Astrocyte (in vitro differentiated cells and primary cell): Measurements from ENCODE around the gene ABHD12. TPM values are rescaled to one million over a fixed set of nuclear protein-coding genes. Genes with fewer than 3 reads are reported as not detected.

Source experiments
- DNase-seq: peaks from one replicate; pipeline ENCODE4 v3.0.0-alpha.2; 2010; ENCODE audit warnings: low read depth
- FAIRE-seq: peaks from 2 replicates; lab custom pipeline; 2011; peaks lifted over from hg19 to GRCh38; lab: Jason Lieb, UNC
- H2AFZ ChIP-seq: 2 replicates; pipeline ENCODE4 v1.6.0; 2012; ENCODE audit warnings: low read depth, low read length, inconsistent platforms
- H3K27ac ChIP-seq: 2 replicates; pipeline ENCODE4 v1.5.1; 2011; ENCODE audit warnings: low read depth, low read length, inconsistent platforms
- H3K27me3 ChIP-seq: 2 replicates; pipeline ENCODE4 v1.6.0; 2011; ENCODE audit warnings: low read length, inconsistent platforms; ENCODE audit not compliant: insufficient read depth
- H3K36me3 ChIP-seq: 2 replicates; pipeline ENCODE4 v1.5.1; 2011; ENCODE audit warnings: low read length, inconsistent platforms; ENCODE audit not compliant: insufficient read depth
- H3K4me1 ChIP-seq: 2 replicates; pipeline ENCODE4 v1.5.1; 2011; ENCODE audit warnings: low read length, inconsistent platforms; ENCODE audit not compliant: insufficient read depth
- H3K4me2 ChIP-seq: 2 replicates; pipeline ENCODE4 v1.6.0; 2012; ENCODE audit warnings: low read length, inconsistent platforms
- H3K4me3 ChIP-seq: 2 replicates; pipeline ENCODE4 v1.5.1; 2011; ENCODE audit warnings: low read depth, mild to moderate bottlenecking, low read length, inconsistent platforms; ENCODE audit not compliant: insufficient read depth
- H3K79me2 ChIP-seq: 2 replicates; pipeline ENCODE4 v1.6.0; 2012; ENCODE audit warnings: mild to moderate bottlenecking, low read length, inconsistent platforms; ENCODE audit not compliant: insufficient read depth
- H3K9ac ChIP-seq: 2 replicates; pipeline ENCODE4 v1.6.0; 2012; ENCODE audit warnings: mild to moderate bottlenecking, low read length, inconsistent platforms
- H3K9me3 ChIP-seq: 2 replicates; pipeline ENCODE4 v1.5.1; 2012; ENCODE audit warnings: low read depth, mild to moderate bottlenecking, low read length, inconsistent platforms; ENCODE audit not compliant: insufficient read depth
- H4K20me1 ChIP-seq: 2 replicates; pipeline ENCODE4 v1.6.0; 2012; ENCODE audit warnings: low read length, inconsistent platforms; ENCODE audit not compliant: insufficient read depth
- H3K27ac Mint-ChIP-seq: one replicate; pipeline ENCODE4 v1.8.0; 2021; ENCODE audit warnings: mild to moderate bottlenecking, mixed read lengths; ENCODE audit not compliant: unreplicated experiment
- H3K27me3 Mint-ChIP-seq: one replicate; pipeline ENCODE4 v1.8.0; 2021; ENCODE audit warnings: low read depth, mixed read lengths; ENCODE audit not compliant: unreplicated experiment
- H3K36me3 Mint-ChIP-seq: one replicate; pipeline ENCODE4 v1.8.0; 2021; ENCODE audit warnings: low read depth, mixed read lengths; ENCODE audit not compliant: unreplicated experiment
- H3K4me1 Mint-ChIP-seq: one replicate; pipeline ENCODE4 v1.8.0; 2021; ENCODE audit warnings: low read depth, mixed read lengths; ENCODE audit not compliant: unreplicated experiment
- H3K4me3 Mint-ChIP-seq: one replicate; pipeline ENCODE4 v1.8.0; 2021; ENCODE audit warnings: mild to moderate bottlenecking, moderate library complexity, mixed read lengths; ENCODE audit not compliant: unreplicated experiment
- H3K9me3 Mint-ChIP-seq: one replicate; pipeline ENCODE4 v1.8.0; 2021; ENCODE audit warnings: mild to moderate bottlenecking, mixed read lengths; ENCODE audit not compliant: unreplicated experiment
- EZH2 ChIP-seq: IDR thresholded peaks from 2 replicates; pipeline ENCODE4 v1.6.1; 2012; ENCODE audit warnings: mild to moderate bottlenecking, low read length, inconsistent platforms; ENCODE audit not compliant: insufficient read depth
- total RNA-seq: library from RNA; stranded (reverse); gene quantifications from 2 replicates; pipeline ENCODE4 v1.2.1, GENCODE V29; 2021
- TF ChIP-seq, protein P1 (sequence below): IDR thresholded peaks from 2 replicates; pipeline ENCODE4 v1.5.1; 2011; ENCODE audit warnings: low read depth, mild to moderate bottlenecking, inconsistent platforms, low read length, moderate library complexity; ENCODE audit not compliant: insufficient read depth

ABHD12 gene
- total RNA-seq, 1 donor from 2014 or later, result 98.1 TPM

DNA sequence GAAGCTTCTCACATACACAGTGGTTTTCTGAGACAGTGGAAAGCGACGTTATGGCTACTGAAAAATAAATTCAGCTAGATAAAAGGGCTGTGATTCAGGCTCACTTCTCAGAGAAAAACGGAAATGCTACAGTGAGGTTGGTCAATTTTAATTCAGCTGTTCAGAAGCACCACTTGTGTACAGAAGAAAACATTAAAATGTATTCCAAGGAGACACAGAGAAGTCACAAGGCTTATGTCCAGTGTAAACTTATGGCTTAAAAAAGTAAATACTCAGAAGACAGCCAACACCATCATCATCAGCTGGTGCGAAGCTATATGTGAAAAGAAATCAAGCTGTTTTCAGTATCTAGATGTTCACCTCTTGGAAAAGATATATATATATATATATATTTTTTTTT is 68.6 kb downstream of the ABHD12 start:
- TF ChIP-seq EZH2, result no peak
- TF ChIP-seq, protein P1, sequence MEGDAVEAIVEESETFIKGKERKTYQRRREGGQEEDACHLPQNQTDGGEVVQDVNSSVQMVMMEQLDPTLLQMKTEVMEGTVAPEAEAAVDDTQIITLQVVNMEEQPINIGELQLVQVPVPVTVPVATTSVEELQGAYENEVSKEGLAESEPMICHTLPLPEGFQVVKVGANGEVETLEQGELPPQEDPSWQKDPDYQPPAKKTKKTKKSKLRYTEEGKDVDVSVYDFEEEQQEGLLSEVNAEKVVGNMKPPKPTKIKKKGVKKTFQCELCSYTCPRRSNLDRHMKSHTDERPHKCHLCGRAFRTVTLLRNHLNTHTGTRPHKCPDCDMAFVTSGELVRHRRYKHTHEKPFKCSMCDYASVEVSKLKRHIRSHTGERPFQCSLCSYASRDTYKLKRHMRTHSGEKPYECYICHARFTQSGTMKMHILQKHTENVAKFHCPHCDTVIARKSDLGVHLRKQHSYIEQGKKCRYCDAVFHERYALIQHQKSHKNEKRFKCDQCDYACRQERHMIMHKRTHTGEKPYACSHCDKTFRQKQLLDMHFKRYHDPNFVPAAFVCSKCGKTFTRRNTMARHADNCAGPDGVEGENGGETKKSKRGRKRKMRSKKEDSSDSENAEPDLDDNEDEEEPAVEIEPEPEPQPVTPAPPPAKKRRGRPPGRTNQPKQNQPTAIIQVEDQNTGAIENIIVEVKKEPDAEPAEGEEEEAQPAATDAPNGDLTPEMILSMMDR, result no peak
- no peak overlapping the region for H3K9ac ChIP-seq
- no peaks in the 10 kb centered on the region for H3K27me3 ChIP-seq
- no peak overlapping the region for H3K4me2 ChIP-seq
- Mint-ChIP-seq H3K36me3 (peaks cover 7% of the 10 kb centered on the region), H3K27me3 (no peaks in the 10 kb centered on the region), H3K9me3 (no peaks in the 10 kb centered on the region), H3K27ac (no peak overlapping the region), H3K4me3 (no peak overlapping the region), H3K4me1 (peaks cover 10% of the 10 kb centered on the region)
- DNase-seq (no peak), FAIRE-seq (no peak)
- H2AFZ ChIP-seq, result no peak overlapping the region
- no peaks in the 10 kb centered on the region for H3K4me1 ChIP-seq
- H3K79me2 ChIP-seq, result peaks cover 12% of the 10 kb centered on the region
- H3K4me3 ChIP-seq, result no peak overlapping the region
- no peaks in the 10 kb centered on the region for H3K9me3 ChIP-seq
- no peaks in the 10 kb centered on the region for H3K36me3 ChIP-seq
- H4K20me1 ChIP-seq, result peaks cover 16% of the 10 kb centered on the region
- H3K27ac ChIP-seq, result no peak overlapping the region

DNA sequence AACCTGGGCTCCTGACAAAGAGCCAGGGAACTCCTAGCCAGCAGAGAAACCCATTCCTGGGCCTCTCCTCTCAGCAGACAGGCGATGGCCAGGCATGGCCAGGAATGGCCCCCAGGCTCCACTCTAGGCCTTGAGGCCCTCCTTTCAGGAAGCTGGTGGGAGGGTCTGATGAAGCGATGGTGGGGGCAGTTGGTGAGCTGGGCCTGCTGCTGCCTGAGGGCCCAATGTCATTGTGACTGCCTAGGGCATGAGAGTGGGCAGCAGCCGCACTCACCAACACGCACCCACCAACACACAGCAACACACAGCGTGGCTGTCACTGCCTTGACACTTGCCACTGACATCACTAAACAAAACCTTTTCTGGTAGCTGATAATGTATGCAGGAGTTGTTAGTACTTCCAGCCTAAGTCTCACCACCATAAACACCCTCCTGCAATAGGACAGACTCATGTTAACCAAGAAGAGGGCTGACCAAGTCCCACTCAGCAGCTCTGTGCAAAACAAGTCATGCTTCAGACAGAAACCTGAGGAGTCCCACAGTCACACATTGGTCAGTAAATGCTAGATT is 69.3 kb downstream of the ABHD12 start:
- Mint-ChIP-seq H3K4me1 (peaks cover 7% of the 10 kb centered on the region), H3K36me3 (peaks cover 7% of the 10 kb centered on the region), H3K4me3 (no peak overlapping the region), H3K9me3 (no peaks in the 10 kb centered on the region), H3K27me3 (no peaks in the 10 kb centered on the region), H3K27ac (no peak overlapping the region)
- Histone ChIP-seq H4K20me1 (peaks cover 16% of the 10 kb centered on the region), H3K36me3 (peaks cover 3% of the 10 kb centered on the region), H3K9me3 (no peaks in the 10 kb centered on the region), H3K4me1 (no peaks in the 10 kb centered on the region), H3K27me3 (no peaks in the 10 kb centered on the region), H2AFZ (no peak overlapping the region), H3K27ac (no peak overlapping the region), H3K9ac (no peak overlapping the region), H3K4me3 (no peak overlapping the region), H3K4me2 (no peak overlapping the region), H3K79me2 (peaks cover 11% of the 10 kb centered on the region)
- TF ChIP-seq EZH2, result no peak
- TF ChIP-seq, protein P1, result no peak
- FAIRE-seq, result no peak
- no peak for DNase-seq

DNA sequence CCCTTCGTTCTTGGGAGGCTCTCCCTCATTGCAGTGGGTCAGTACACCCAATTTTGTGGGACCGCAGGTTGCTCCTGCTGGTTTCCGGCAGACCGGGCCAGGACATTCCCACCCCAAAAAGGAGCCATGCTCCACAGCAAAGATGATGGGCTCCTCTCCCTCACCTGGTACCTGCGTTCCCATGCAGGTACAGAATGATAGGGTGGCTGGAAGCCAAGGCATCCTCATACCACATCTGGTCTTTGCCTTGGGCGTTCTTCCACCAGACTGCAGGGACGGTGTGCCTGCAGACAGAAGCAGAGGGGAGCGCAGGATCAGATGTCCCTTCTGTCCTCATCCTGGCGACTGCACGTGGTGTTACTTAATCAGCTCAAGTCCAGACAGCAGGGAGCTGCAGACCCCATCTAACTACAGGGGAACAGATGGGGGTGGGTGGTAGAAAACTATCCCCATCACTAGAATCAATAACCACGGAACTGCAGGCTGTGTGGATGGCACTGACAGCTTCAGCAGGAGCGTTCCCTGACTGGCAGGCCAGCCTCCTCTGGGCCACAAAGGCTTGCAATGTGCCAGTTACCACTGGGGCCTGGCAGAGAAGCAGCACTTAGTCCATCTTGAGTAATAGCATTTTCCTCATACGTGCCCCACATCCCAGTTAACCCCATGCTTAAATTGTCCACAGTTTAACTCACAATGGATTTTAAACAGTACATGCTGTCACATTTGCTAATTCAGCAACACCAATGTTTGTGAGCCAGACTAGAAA is 70.4 kb downstream of the ABHD12 start:
- no peak overlapping the region for H3K4me3 ChIP-seq
- no peaks in the 10 kb centered on the region for H3K27me3 ChIP-seq
- peaks cover 3% of the 10 kb centered on the region for H3K36me3 ChIP-seq
- H3K27ac ChIP-seq, result no peak overlapping the region
- H3K4me2 ChIP-seq, result no peak overlapping the region
- Mint-ChIP-seq H3K9me3 (no peaks in the 10 kb centered on the region), H3K27ac (no peak overlapping the region), H3K36me3 (peaks cover 7% of the 10 kb centered on the region), H3K27me3 (no peaks in the 10 kb centered on the region), H3K4me1 (peaks cover 13% of the 10 kb centered on the region), H3K4me3 (no peak overlapping the region)
- no peak for DNase-seq
- H4K20me1 ChIP-seq, result peaks cover 14% of the 10 kb centered on the region
- H3K79me2 ChIP-seq, result peaks cover 7% of the 10 kb centered on the region
- TF ChIP-seq, protein P1, result no peak
- no peak for TF ChIP-seq EZH2
- no peak for FAIRE-seq
- peaks cover 7% of the 10 kb centered on the region for H3K4me1 ChIP-seq
- no peak overlapping the region for H3K9ac ChIP-seq
- H3K9me3 ChIP-seq, result no peaks in the 10 kb centered on the region
- H2AFZ ChIP-seq, result no peak overlapping the region
